Calu3 (cell line): Measurements from ENCODE around the gene HMX3. TPM values are rescaled to one million over a fixed set of nuclear protein-coding genes. Genes with fewer than 3 reads are reported as not detected.

Experiments used
- BruUV-seq: library from RNA; stranded (reverse); fragments of 400-500 nt; replicated peaks from 2 replicates; lab custom pipeline; 2021; lab: Mats Ljungman, UMichigan
- CTCF ChIA-PET: fragments of 300-600 bp; sonication (Branson Sonifier 250); formaldehyde crosslinking; loops from one replicate; lab custom pipeline; 2022; ENCODE audit warnings: antibody characterized with exemption; lab: Charles Lee
- DNase-seq: peaks from one replicate; pipeline ENCODE4 v3.0.0; 2022
- H3K27ac Mint-ChIP-seq: one replicate; pipeline ENCODE4 v1.8.0; 2022; ENCODE audit warnings: mixed read lengths; ENCODE audit not compliant: unreplicated experiment
- H3K27me3 Mint-ChIP-seq: one replicate; pipeline ENCODE4 v1.8.0; 2022; ENCODE audit warnings: mixed read lengths; ENCODE audit not compliant: unreplicated experiment
- H3K36me3 Mint-ChIP-seq: one replicate; pipeline ENCODE4 v1.8.0; 2022; ENCODE audit warnings: mild to moderate bottlenecking, moderate library complexity, mixed read lengths; ENCODE audit not compliant: insufficient read depth, unreplicated experiment
- H3K4me1 Mint-ChIP-seq: one replicate; pipeline ENCODE4 v1.8.0; 2022; ENCODE audit warnings: mild to moderate bottlenecking, low read depth, mixed read lengths; ENCODE audit not compliant: unreplicated experiment
- H3K4me3 Mint-ChIP-seq: one replicate; pipeline ENCODE4 v1.8.0; 2022; ENCODE audit warnings: mild to moderate bottlenecking, low read depth, moderate library complexity, mixed read lengths; ENCODE audit not compliant: unreplicated experiment
- H3K9me3 Mint-ChIP-seq: one replicate; pipeline ENCODE4 v1.8.0; 2022; ENCODE audit warnings: low read depth, mixed read lengths; ENCODE audit not compliant: unreplicated experiment
- intact Hi-C: fragments of 100-400 bp; cut with micrococcal nuclease; formaldehyde crosslinking; loops from one replicate; pipeline ENCODE4 v1.10.0; 2022; ENCODE audit not compliant: unreplicated experiment
- total RNA-seq: library from RNA; stranded (reverse); gene quantifications from 2 replicates; pipeline ENCODE4 v1.2.3, GENCODE V29; 2022
- TF ChIP-seq, protein P1 (sequence below): fragments of 200-600 bp; IDR thresholded peaks from one replicate; pipeline ENCODE4 v1.8.0; 2022; ENCODE audit warnings: antibody characterized with exemption; ENCODE audit not compliant: unreplicated experiment

The HMX3 gene
- total RNA-seq, 1 experiment from 2014 or later = not detected

GRCh38 chr10:123143825-123144168, 8.0 kb downstream of the HMX3 start:
- Mint-ChIP-seq H3K4me3 (no peak overlapping the region), H3K4me1 (peaks cover 8% of the 10 kb centered on the region), H3K27ac (no peak overlapping the region), H3K36me3 (peaks cover 17% of the 10 kb centered on the region), H3K9me3 (no peaks in the 10 kb centered on the region), H3K27me3 (peaks cover 59% of the 10 kb centered on the region)
- intact Hi-C loops = no loop called here
- TF ChIP-seq, protein P1, sequence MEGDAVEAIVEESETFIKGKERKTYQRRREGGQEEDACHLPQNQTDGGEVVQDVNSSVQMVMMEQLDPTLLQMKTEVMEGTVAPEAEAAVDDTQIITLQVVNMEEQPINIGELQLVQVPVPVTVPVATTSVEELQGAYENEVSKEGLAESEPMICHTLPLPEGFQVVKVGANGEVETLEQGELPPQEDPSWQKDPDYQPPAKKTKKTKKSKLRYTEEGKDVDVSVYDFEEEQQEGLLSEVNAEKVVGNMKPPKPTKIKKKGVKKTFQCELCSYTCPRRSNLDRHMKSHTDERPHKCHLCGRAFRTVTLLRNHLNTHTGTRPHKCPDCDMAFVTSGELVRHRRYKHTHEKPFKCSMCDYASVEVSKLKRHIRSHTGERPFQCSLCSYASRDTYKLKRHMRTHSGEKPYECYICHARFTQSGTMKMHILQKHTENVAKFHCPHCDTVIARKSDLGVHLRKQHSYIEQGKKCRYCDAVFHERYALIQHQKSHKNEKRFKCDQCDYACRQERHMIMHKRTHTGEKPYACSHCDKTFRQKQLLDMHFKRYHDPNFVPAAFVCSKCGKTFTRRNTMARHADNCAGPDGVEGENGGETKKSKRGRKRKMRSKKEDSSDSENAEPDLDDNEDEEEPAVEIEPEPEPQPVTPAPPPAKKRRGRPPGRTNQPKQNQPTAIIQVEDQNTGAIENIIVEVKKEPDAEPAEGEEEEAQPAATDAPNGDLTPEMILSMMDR = no peak
- DNase-seq = no peak
- no TSS peak for BruUV-seq
- CTCF ChIA-PET = no interaction called here

GRCh38 chr10:123144697-123145541, 9.1 kb downstream of the HMX3 start:
- BruUV-seq = no TSS peak
- no peak overlapping the region for H3K27ac Mint-ChIP-seq

GRCh38 chr10:123145542-123146012, 9.8 kb downstream of the HMX3 start:
- BruUV-seq = no TSS peak
- Mint-ChIP-seq H3K27me3 (peaks cover 68% of the 10 kb centered on the region), H3K4me1 (no peaks in the 10 kb centered on the region), H3K9me3 (no peaks in the 10 kb centered on the region), H3K27ac (no peak overlapping the region), H3K4me3 (no peak overlapping the region), H3K36me3 (no peaks in the 10 kb centered on the region)
- TF ChIP-seq, protein P1 = no peak
- intact Hi-C loops = no loop called here
- DNase-seq = no peak
- CTCF ChIA-PET = no interaction called here

More at GRCh38 chr10:123144697-123145541, 9.1 kb downstream of the HMX3 start:
- DNase-seq = no peak
- Mint-ChIP-seq H3K4me1 (no peaks in the 10 kb centered on the region), H3K27me3 (peaks cover 68% of the 10 kb centered on the region), H3K9me3 (no peaks in the 10 kb centered on the region), H3K36me3 (peaks cover 6% of the 10 kb centered on the region), H3K4me3 (no peak overlapping the region)
- intact Hi-C loops = no loop called here
- TF ChIP-seq, protein P1 = no peak
- CTCF ChIA-PET = no interaction called here

DNA sequence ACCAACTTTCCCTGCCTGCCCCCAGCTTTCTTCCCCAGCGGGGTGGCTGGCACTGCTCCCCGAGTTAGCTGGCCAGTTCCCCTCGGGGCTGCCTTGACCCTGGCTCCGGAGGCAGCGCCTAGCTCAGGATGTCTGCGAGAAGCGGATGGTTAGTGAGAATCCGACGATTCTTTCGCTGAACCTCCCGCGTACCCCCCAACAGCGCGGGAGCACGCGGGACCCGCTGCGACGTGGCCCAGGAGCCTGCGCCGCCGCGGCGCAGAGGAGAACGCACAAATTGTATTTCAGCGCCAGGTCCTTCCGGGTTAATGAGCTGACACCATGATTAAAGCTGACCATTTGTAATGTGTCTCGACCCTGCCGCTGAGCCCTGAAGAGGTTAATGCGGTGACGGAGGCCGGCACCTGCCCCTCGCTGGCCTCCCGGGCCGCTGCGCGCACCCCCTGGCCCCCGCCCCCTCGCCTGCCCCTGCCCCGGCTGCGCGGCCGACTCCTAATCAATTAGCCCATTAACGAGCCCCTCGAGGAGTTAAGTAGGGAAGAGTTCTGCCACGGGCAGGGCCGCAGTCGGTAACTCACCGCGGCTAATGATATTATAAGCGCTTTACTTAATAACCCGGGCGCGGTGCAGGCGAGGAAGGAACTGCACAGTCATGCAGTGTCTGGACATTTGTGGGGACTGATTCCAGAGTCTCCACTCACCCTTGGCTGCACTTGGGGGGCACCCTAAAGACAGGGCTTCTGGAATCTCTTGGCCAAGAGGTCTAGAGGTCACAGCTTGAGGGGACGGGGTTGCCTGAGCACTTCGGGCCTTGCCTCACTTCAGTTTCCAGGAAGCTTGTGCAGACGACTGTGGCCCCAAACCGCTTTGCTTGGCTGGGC, 10.5 kb downstream of the HMX3 start:
- H3K4me1 Mint-ChIP-seq = no peaks in the 10 kb centered on the region
- no peak overlapping the region for H3K4me3 Mint-ChIP-seq
- no TSS peak for BruUV-seq
- DNase-seq = no peak
- no peaks in the 10 kb centered on the region for H3K36me3 Mint-ChIP-seq
- intact Hi-C loops = no loop called here
- no peaks in the 10 kb centered on the region for H3K9me3 Mint-ChIP-seq
- H3K27me3 Mint-ChIP-seq = peaks cover 65% of the 10 kb centered on the region
- CTCF ChIA-PET = no interaction called here
- H3K27ac Mint-ChIP-seq = no peak overlapping the region
- TF ChIP-seq, protein P1 = no peak
